T-helper 17 cell (primary cell): ENCODE data around the gene TBCK. TPM values are rescaled to one million over a fixed set of nuclear protein-coding genes. Genes with fewer than 3 reads are reported as not detected.

ENCODE experiments used
- ATAC-seq: fragments of 150-1000 bp; cut with Tn5 transposase; 2 replicates; pipeline ENCODE4 v1.10.0; 2021; ENCODE audit warnings: mild to moderate bottlenecking, moderate library complexity
- DNase-seq, 3 donors: peaks; one replicate each; pipeline versions ENCODE4 v3.0.0 to v3.0.0-alpha.2; 2020 to 2021
- H3K9me3 ChIP-seq: one replicate; pipeline ENCODE4 v1.7.0; 2013; ENCODE audit warnings: low read length, mild to moderate bottlenecking; ENCODE audit not compliant: control insufficient read depth, poor library complexity, severe bottlenecking
- H3K27ac Mint-ChIP-seq: one replicate; pipeline ENCODE4 v1.8.0; 2022; ENCODE audit warnings: mild to moderate bottlenecking, moderate library complexity, mixed read lengths
- H3K27me3 Mint-ChIP-seq: one replicate; pipeline ENCODE4 v1.8.0; 2022; ENCODE audit warnings: mixed read lengths
- H3K36me3 Mint-ChIP-seq: one replicate; pipeline ENCODE4 v1.8.0; 2022; ENCODE audit warnings: low read depth, mixed read lengths
- H3K4me1 Mint-ChIP-seq: one replicate; pipeline ENCODE4 v1.8.0; 2022; ENCODE audit warnings: mild to moderate bottlenecking, mixed read lengths
- H3K4me3 Mint-ChIP-seq: one replicate; pipeline ENCODE4 v1.8.0; 2022; ENCODE audit warnings: mild to moderate bottlenecking, moderate library complexity, mixed read lengths
- total RNA-seq, 4 donors: library from RNA in 2 of 4; stranded (reverse) in 2 of 4; gene quantifications; one replicate each; pipeline ENCODE4 v1.2.3 and lab custom pipeline; 2022 to 2026

The TBCK gene
- total RNA-seq, 2 donors from 2014 or later: 41.6 to 43.2 TPM

- H3K4me1 Mint-ChIP-seq: peaks cover 20% of the 10 kb centered on the region
- H3K27ac Mint-ChIP-seq: no peak overlapping the region
- peak in 1 of 3 donors; percentile 10 for DNase-seq
- ATAC-seq: peak; percentile 29
- no peaks in the 10 kb centered on the region for H3K36me3 Mint-ChIP-seq
- H3K4me3 Mint-ChIP-seq: no peak overlapping the region
- H3K27me3 Mint-ChIP-seq: no peaks in the 10 kb centered on the region
- no peaks in the 10 kb centered on the region for H3K9me3 ChIP-seq
Observed at GRCh38 chr4:106315476-106315967, 487 bp downstream of the TBCK start.

- H3K4me3 Mint-ChIP-seq: no peak overlapping the region
- H3K36me3 Mint-ChIP-seq: no peaks in the 10 kb centered on the region
- H3K4me1 Mint-ChIP-seq: peaks cover 25% of the 10 kb centered on the region
- ATAC-seq (no peak), DNase-seq (no peak)
- no peaks in the 10 kb centered on the region for H3K9me3 ChIP-seq
- H3K27ac Mint-ChIP-seq: no peak overlapping the region
- no peaks in the 10 kb centered on the region for H3K27me3 Mint-ChIP-seq
Observed at GRCh38 chr4:106314960-106315359, 1.0 kb downstream of the TBCK start.

- Mint-ChIP-seq H3K27ac (no peak overlapping the region), H3K4me1 (peaks cover 27% of the 10 kb centered on the region), H3K4me3 (no peak overlapping the region), H3K27me3 (no peaks in the 10 kb centered on the region), H3K36me3 (peaks cover 3% of the 10 kb centered on the region)
- no peak for ATAC-seq
- no peak for DNase-seq
- no peaks in the 10 kb centered on the region for H3K9me3 ChIP-seq
Observed at GRCh38 chr4:106312997-106313522, 2.9 kb downstream of the TBCK start.

GRCh38 chr4:106312377-106312776 lies 3.6 kb downstream of the TBCK start:
- DNase-seq: no peak
- H3K36me3 Mint-ChIP-seq: peaks cover 3% of the 10 kb centered on the region
- no peaks in the 10 kb centered on the region for H3K27me3 Mint-ChIP-seq
- H3K4me3 Mint-ChIP-seq: no peak overlapping the region
- H3K4me1 Mint-ChIP-seq: peaks cover 27% of the 10 kb centered on the region
- H3K9me3 ChIP-seq: no peaks in the 10 kb centered on the region
- H3K27ac Mint-ChIP-seq: no peak overlapping the region
- ATAC-seq: no peak

- Mint-ChIP-seq H3K4me1 (peaks cover 21% of the 10 kb centered on the region), H3K27me3 (no peaks in the 10 kb centered on the region)
Observed at GRCh38 chr4:106306561-106306960, 9.4 kb downstream of the TBCK start.

GRCh38 chr4:106305435-106306055 lies 10.5 kb downstream of the TBCK start:
- no peak for ATAC-seq
- Mint-ChIP-seq H3K4me1 (peaks cover 20% of the 10 kb centered on the region), H3K4me3 (no peak overlapping the region), H3K27ac (no peak overlapping the region), H3K27me3 (no peaks in the 10 kb centered on the region), H3K36me3 (peaks cover 13% of the 10 kb centered on the region)
- H3K9me3 ChIP-seq: no peaks in the 10 kb centered on the region
- no peak for DNase-seq

More at GRCh38 chr4:106306561-106306960, 9.4 kb downstream of the TBCK start:
- Mint-ChIP-seq H3K27ac (no peak overlapping the region), H3K36me3 (peaks cover 13% of the 10 kb centered on the region), H3K4me3 (no peak overlapping the region)
- no peak for ATAC-seq
- DNase-seq: no peak
- H3K9me3 ChIP-seq: no peaks in the 10 kb centered on the region

GRCh38 chr4:106304632-106305031 lies 11.4 kb downstream of the TBCK start:
- DNase-seq (no peak), ATAC-seq (no peak)
- no peaks in the 10 kb centered on the region for H3K9me3 ChIP-seq
- H3K4me1 Mint-ChIP-seq: peaks cover 15% of the 10 kb centered on the region
- H3K27ac Mint-ChIP-seq: peak overlapping the region; percentile 80
- H3K36me3 Mint-ChIP-seq: peaks cover 16% of the 10 kb centered on the region
- no peaks in the 10 kb centered on the region for H3K27me3 Mint-ChIP-seq
- no peak overlapping the region for H3K4me3 Mint-ChIP-seq

GRCh38 chr4:106303548-106304281 lies 12.3 kb downstream of the TBCK start:
- Mint-ChIP-seq H3K36me3 (peaks cover 16% of the 10 kb centered on the region), H3K27ac (peak overlapping the region; percentile 80), H3K4me3 (no peak overlapping the region)

GRCh38 chr4:106302062-106302438 lies 14.0 kb downstream of the TBCK start:
- DNase-seq (no peak), ATAC-seq (no peak)
- peaks cover 18% of the 10 kb centered on the region for H3K36me3 Mint-ChIP-seq
- H3K27ac Mint-ChIP-seq: no peak overlapping the region
- no peaks in the 10 kb centered on the region for H3K27me3 Mint-ChIP-seq
- no peak overlapping the region for H3K4me3 Mint-ChIP-seq
- H3K4me1 Mint-ChIP-seq: peaks cover 19% of the 10 kb centered on the region
- no peaks in the 10 kb centered on the region for H3K9me3 ChIP-seq

More at GRCh38 chr4:106303548-106304281, 12.3 kb downstream of the TBCK start:
- Mint-ChIP-seq H3K27me3 (no peaks in the 10 kb centered on the region), H3K4me1 (peaks cover 15% of the 10 kb centered on the region)
- no peaks in the 10 kb centered on the region for H3K9me3 ChIP-seq
- ATAC-seq: no peak
- DNase-seq: no peak

- no peak for DNase-seq
- no peaks in the 10 kb centered on the region for H3K9me3 ChIP-seq
- ATAC-seq: no peak
- no peak overlapping the region for H3K4me3 Mint-ChIP-seq
- H3K27me3 Mint-ChIP-seq: no peaks in the 10 kb centered on the region
- H3K27ac Mint-ChIP-seq: no peak overlapping the region
- H3K4me1 Mint-ChIP-seq: peaks cover 19% of the 10 kb centered on the region
- H3K36me3 Mint-ChIP-seq: peaks cover 18% of the 10 kb centered on the region
Observed at GRCh38 chr4:106301393-106302061, 14.5 kb downstream of the TBCK start.

GRCh38 chr4:106299977-106300376 lies 16.0 kb downstream of the TBCK start:
- H3K9me3 ChIP-seq: no peaks in the 10 kb centered on the region
- no peak overlapping the region for H3K27ac Mint-ChIP-seq
- no peak overlapping the region for H3K4me3 Mint-ChIP-seq
- ATAC-seq (no peak), DNase-seq (no peak)
- H3K27me3 Mint-ChIP-seq: no peaks in the 10 kb centered on the region
- H3K36me3 Mint-ChIP-seq: peaks cover 22% of the 10 kb centered on the region
- H3K4me1 Mint-ChIP-seq: peaks cover 23% of the 10 kb centered on the region

- H3K27me3 Mint-ChIP-seq: no peaks in the 10 kb centered on the region
- DNase-seq (no peak), ATAC-seq (no peak)
- peaks cover 16% of the 10 kb centered on the region for H3K36me3 Mint-ChIP-seq
- H3K4me1 Mint-ChIP-seq: peaks cover 18% of the 10 kb centered on the region
- H3K9me3 ChIP-seq: no peaks in the 10 kb centered on the region
- H3K4me3 Mint-ChIP-seq: peak overlapping the region; percentile 41
- peak overlapping the region; percentile 79 for H3K27ac Mint-ChIP-seq
Observed at GRCh38 chr4:106297245-106298035, 18.6 kb downstream of the TBCK start.
